Left kidney (tissue), 8 donors: Measurements from ENCODE around the gene NUP85. TPM values are rescaled to one million over a fixed set of nuclear protein-coding genes. Genes with fewer than 3 reads are reported as not detected.
"Not testable (repeated sequence)": the region's sequence is repeated elsewhere in the genome, so short reads cannot be mapped to it uniquely, and the experiment has no call there.

ENCODE experiments used
- DNase-seq: peaks from one replicate; pipeline ENCODE4 v3.0.0-alpha.2; 2013
- long read RNA-seq, 8 donors: transcript quantifications; one replicate each; lab custom pipeline, GENCODE V29; 2026
- polyA plus RNA-seq: library from polyadenylated mRNA; unstranded; fragments of 120-200 nt; gene quantifications from one replicate; pipeline ENCODE4 v1.2.1, GENCODE V29; 2013; ENCODE audit not compliant: insufficient read length

The NUP85 gene
- polyA plus RNA-seq = 84.0 TPM
- long read RNA-seq, donor 1, partial matches to known transcripts = 13 of 20 reads
- long read RNA-seq, donor 1, other reads (novel, unspliced or antisense) = 0 of 20 reads
- long read RNA-seq, donor 2, partial matches to known transcripts = 21 of 32 reads
- long read RNA-seq, donor 2, other reads (novel, unspliced or antisense) = 7 of 32 reads
- long read RNA-seq, donor 3, partial matches to known transcripts = 7 of 12 reads
- long read RNA-seq, donor 3, other reads (novel, unspliced or antisense) = 0 of 12 reads
- long read RNA-seq, donor 4 = 0 reads
- long read RNA-seq, donor 5, transcript NUP85-201 (19 exons, 2,121 nt) = major isoform, 12 of 47 reads
- long read RNA-seq, donor 5, partial matches to known transcripts = 33 of 47 reads
- long read RNA-seq, donor 5, other reads (novel, unspliced or antisense) = 0 of 47 reads
- long read RNA-seq, donor 6, transcript NUP85-201 (19 exons, 2,121 nt) = major isoform, 5 of 25 reads
- long read RNA-seq, donor 6, partial matches to known transcripts = 18 of 25 reads
- long read RNA-seq, donor 6, other reads (novel, unspliced or antisense) = 0 of 25 reads
- long read RNA-seq, donor 7, transcript NUP85-201 (19 exons, 2,121 nt) = major isoform, 9 of 32 reads
- long read RNA-seq, donor 7, partial matches to known transcripts = 20 of 32 reads
- long read RNA-seq, donor 7, other reads (novel, unspliced or antisense) = 0 of 32 reads
- long read RNA-seq, donor 8, partial matches to known transcripts = 7 of 10 reads
- long read RNA-seq, donor 8, other reads (novel, unspliced or antisense) = 0 of 10 reads

GRCh38 chr17:75205037-75205792, at the start of gene NUP85:
Gene NUP85 (plus strand): TSS chr17:75205679. CDS start chr17:75205762, 83 bp downstream.
- DNase-seq = peak; percentile 92

- DNase-seq = not testable (repeated sequence)
Observed at GRCh38 chr17:75158480-75158879, 47.0 kb upstream of the NUP85 start.

GRCh38 chr17:75159196-75160031, 46.1 kb upstream of the NUP85 start:
- DNase-seq = no peak

- DNase-seq = no peak
Observed at GRCh38 chr17:75160211-75160610, 45.3 kb upstream of the NUP85 start.

GRCh38 chr17:75163074-75163473, 42.4 kb upstream of the NUP85 start:
- no peak for DNase-seq

GRCh38 chr17:75164606-75165005, 40.9 kb upstream of the NUP85 start:
- not testable (repeated sequence) for DNase-seq

- no peak for DNase-seq
Observed at GRCh38 chr17:75168998-75169397, 36.5 kb upstream of the NUP85 start.

GRCh38 chr17:75173526-75173925, 32.0 kb upstream of the NUP85 start:
- DNase-seq = no peak

GRCh38 chr17:75174996-75175395, 30.5 kb upstream of the NUP85 start:
- no peak for DNase-seq

GRCh38 chr17:75176625-75177024, 28.9 kb upstream of the NUP85 start:
- no peak for DNase-seq

- no peak for DNase-seq
Observed at GRCh38 chr17:75178453-75178852, 27.0 kb upstream of the NUP85 start.

- DNase-seq = no peak
Observed at GRCh38 chr17:75181110-75181509, 24.4 kb upstream of the NUP85 start.

- no peak for DNase-seq
Observed at GRCh38 chr17:75181608-75182318, 23.7 kb upstream of the NUP85 start.

GRCh38 chr17:75182319-75182568, 23.2 kb upstream of the NUP85 start:
- DNase-seq = no peak

GRCh38 chr17:75182569-75183436, 22.7 kb upstream of the NUP85 start, which contains the start of gene SUMO2:
Gene SUMO2 (minus strand): TSS chr17:75182959. CDS start chr17:75182834, 125 bp downstream.
- peak; percentile 95 for DNase-seq

- no peak for DNase-seq
Observed at GRCh38 chr17:75183999-75184884, 21.2 kb upstream of the NUP85 start.

- no peak for DNase-seq
Observed at GRCh38 chr17:75188614-75189013, 16.9 kb upstream of the NUP85 start.

- DNase-seq = no peak
Observed at GRCh38 chr17:75191584-75191983, 13.9 kb upstream of the NUP85 start.

GRCh38 chr17:75194879-75195278, 10.6 kb upstream of the NUP85 start:
- DNase-seq = no peak
